ENCODE data around the gene DEAF1.

DEAF1 gene

DNA sequence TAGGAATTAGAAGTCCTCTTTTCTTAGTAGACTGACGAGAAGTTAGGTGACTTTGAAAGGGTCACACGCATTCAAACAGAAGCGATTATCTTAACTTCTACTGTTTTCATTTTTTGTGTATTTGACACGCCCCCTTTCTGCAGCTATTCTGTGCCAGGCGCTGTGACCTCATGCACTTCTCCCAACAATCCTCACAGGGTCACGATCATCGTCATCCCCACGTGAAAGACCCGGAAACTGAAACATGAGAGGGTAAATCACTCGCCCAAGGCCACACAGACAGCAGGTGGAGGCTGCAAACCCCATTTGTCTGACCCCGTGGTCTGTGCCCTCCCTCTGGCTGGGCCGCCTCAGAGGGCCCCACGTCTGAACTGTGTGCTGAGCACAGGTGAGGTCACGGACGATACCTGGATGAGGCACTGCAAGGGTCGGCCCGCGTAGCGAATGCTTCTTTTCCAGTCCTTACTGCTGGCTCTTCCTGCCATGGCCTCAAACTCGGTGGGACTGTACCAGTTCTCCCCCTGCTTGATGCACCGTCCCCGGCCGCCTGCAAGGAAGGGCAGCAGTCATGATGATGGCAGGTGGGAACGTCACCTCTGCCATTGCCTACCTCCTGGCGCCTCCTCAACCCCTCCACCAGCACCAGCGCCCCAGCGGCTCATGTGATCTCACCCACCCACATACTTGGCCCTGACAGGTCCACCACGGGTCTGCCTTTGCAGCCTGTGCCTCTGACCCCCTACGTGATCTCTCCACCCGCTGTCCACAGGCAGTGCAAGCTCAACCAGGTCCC lies 8.4 kb downstream of the DEAF1 start:
- DNase-seq (ENCODE audit: low read depth): no peak
- H3K4me3 ChIP-seq (ENCODE audit: low read depth, low read length): no peak overlapping the region
- no peak for TF ChIP-seq CTCF (IDR thresholded peaks at IDR 0.05; ENCODE audit: low read depth, low read length, missing control alignments)

- no peak overlapping the region for H3K4me3 ChIP-seq (ENCODE audit: low read depth, low read length)
- DNase-seq (ENCODE audit: low read depth): no peak
- TF ChIP-seq CTCF (IDR thresholded peaks at IDR 0.05; ENCODE audit: low read depth, low read length, missing control alignments): no peak
These were observed 14.1 kb downstream of the DEAF1 start for GRCh38 chr11:680970-681369.

- no peak for DNase-seq (ENCODE audit: low read depth)
- H3K4me3 ChIP-seq (ENCODE audit: low read depth, low read length): no peak overlapping the region
- TF ChIP-seq CTCF (IDR thresholded peaks at IDR 0.05; ENCODE audit: low read depth, low read length, missing control alignments): no peak
These were observed 14.5 kb downstream of the DEAF1 start for GRCh38 chr11:680476-680875.

- DNase-seq (ENCODE audit: low read depth): no peak
- TF ChIP-seq CTCF (IDR thresholded peaks at IDR 0.05; ENCODE audit: low read depth, low read length, missing control alignments): no peak
- no peak overlapping the region for H3K4me3 ChIP-seq (ENCODE audit: low read depth, low read length)
These were observed 15.5 kb downstream of the DEAF1 start for GRCh38 chr11:679271-680207.

DNA sequence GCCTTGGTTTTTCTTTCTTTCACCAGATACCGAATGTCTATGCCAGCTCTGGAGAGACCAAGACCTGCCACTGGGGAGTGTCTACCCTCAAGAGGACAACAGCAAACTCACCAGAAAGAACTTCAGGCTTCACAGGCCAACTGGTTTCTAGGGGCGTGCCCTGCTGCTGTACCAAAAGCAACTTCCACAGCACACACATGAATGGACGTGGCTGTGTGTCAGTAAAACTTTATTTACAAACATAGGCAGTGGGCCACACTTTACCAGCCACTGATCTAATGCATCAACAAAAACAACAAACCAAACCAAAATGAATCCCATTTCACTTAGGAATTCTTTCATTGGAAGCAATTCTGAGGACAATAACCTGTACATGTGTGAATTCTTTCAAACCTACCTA lies 16.7 kb downstream of the DEAF1 start:
- no peak for DNase-seq (ENCODE audit: low read depth)
- no peak for TF ChIP-seq CTCF (IDR thresholded peaks at IDR 0.05; ENCODE audit: low read depth, low read length, missing control alignments)

DNA sequence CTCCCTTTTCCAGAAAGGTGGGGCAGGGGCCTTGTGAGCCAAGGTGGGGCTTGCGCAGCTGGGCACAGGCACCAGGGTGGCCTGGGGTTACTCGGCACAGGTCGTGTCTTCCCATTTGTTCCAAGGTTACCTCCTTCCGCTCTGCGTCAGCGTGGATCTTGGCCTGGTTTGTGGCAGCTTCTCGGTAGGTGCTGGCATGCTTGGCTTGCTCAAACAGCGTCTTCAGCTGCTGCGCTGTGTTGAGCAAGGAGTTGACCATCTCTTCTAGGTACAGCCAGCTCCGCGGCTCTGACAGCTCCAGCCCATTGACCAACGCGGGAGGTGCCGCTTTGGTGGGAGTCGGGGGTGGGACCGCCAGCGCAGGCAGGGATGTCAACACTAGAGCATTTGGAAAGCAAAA lies 20.6 kb downstream of the DEAF1 start:
- no peak for TF ChIP-seq CTCF (IDR thresholded peaks at IDR 0.05; ENCODE audit: low read depth, low read length, missing control alignments)
- no peak overlapping the region for H3K4me3 ChIP-seq (ENCODE audit: low read depth, low read length)
- no peak for DNase-seq (ENCODE audit: low read depth)

More for the DNA sequence above, 16.7 kb downstream of the DEAF1 start:
- H3K4me3 ChIP-seq (ENCODE audit: low read depth, low read length): no peak overlapping the region

Data from GM12864 (cell line).